ENCODE results near the gene GLYR1. TPM values are rescaled to one million over a fixed set of nuclear protein-coding genes. Genes with fewer than 3 reads are reported as not detected.

The GLYR1 gene
- total and polyA plus RNA-seq, 9 of the 15 experiments (the other 6 are each of a cell fraction or from before 2014, with no cell fraction given) = 6.7 to 99.2 (median 60.2) TPM

DNA sequence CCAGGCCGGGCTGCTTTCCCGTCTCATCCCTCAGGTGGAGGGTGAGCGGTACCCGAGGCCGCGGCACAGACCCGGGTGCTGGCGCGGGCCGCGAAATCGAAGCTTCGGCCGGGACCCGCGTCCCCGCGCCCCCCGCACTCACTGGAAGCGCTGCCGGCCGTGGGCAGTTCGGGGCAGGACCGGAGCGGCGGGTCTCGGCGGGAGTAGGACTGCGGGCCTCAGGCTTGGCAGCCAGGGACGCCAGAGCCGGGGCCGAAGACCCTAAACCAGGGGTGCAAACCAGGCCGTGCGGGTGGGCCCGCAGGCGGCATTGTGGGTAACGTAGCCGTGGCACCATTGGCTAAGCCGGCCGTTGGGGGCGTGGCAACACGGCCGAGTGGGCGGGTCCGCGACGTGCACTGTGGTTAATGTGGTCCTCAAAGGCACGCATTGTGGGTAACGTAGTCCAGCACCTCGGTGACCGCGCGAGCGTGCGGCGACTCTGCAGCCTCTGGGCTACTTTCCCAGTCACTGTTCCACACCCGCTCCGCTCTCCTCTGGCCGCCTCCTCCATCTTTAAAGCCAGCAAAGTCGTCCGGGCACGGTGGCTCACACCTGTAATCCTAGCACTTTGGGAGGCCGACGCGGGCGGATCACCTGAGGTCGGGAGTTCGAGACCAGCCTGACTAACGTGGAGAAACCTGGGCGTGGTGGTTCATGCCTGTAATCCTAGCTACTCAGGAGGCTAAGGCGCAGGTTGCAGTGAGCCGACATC lies 80.0 kb downstream of the GLYR1 start, which contains the start of gene ZNF500 (continued):
- TF ChIP-seq HEY1 (CRISPR knock-in tag; IDR thresholded peaks at IDR 0.05; ENCODE audit: borderline replicate concordance) (no peak), ZFX (CRISPR knock-in tag; IDR thresholded peaks at IDR 0.05) (peak; percentile 99), SIRT6 (IDR thresholded peaks at IDR 0.05; ENCODE audit: low read depth, low read length) (no peak), ZNF586 (CRISPR knock-in tag; conservative IDR thresholded peaks at IDR 0.05) (no peak), FOXJ3 (CRISPR knock-in tag; IDR thresholded peaks at IDR 0.05) (no peak), DPF2 (IDR thresholded peaks at IDR 0.05) (no peak), TCF7 (IDR thresholded peaks at IDR 0.05; ENCODE audit: borderline replicate concordance) (no peak), HNRNPUL1 (IDR thresholded peaks at IDR 0.05; ENCODE audit: low read length) (no peak), ZNF431 (CRISPR knock-in tag; IDR thresholded peaks at IDR 0.05) (peak; percentile 55; the same call in 1 of the 2 replicates), ATF7 (IDR thresholded peaks at IDR 0.05) (peak; percentile 81), RBM25 (IDR thresholded peaks at IDR 0.05; ENCODE audit: low read depth, low read length, severe bottlenecking) (peak; percentile 49), PHF8 (IDR thresholded peaks at IDR 0.05; ENCODE audit: borderline replicate concordance, low read length) (peak; percentile 91; the same call in 1 of the 2 replicates), MYBL2 (IDR thresholded peaks at IDR 0.05; ENCODE audit: low read depth) (no peak), MYBL2 (CRISPR knock-in tag; IDR thresholded peaks at IDR 0.05; ENCODE audit: borderline replicate concordance) (no peak), TAF9B (IDR thresholded peaks at IDR 0.05; ENCODE audit: partially characterized antibody) (no peak), KLF6 (CRISPR knock-in tag; IDR thresholded peaks at IDR 0.05; ENCODE audit: borderline replicate concordance) (no peak), NONO (IDR thresholded peaks at IDR 0.05; ENCODE audit: low read depth in 2 of 2, low read length in 1 of 2) (peak in 1 of 2 experiments; percentile 35; a peak in 1 of 4 replicates), NR3C1 (CRISPR knock-in tag; IDR thresholded peaks at IDR 0.05) (peak; percentile 60; the same call in 1 of the 2 replicates), ILK (tag; IDR thresholded peaks at IDR 0.05; ENCODE audit: borderline replicate concordance, low read depth) (no peak)
- TF ChIP-seq, protein P1, sequence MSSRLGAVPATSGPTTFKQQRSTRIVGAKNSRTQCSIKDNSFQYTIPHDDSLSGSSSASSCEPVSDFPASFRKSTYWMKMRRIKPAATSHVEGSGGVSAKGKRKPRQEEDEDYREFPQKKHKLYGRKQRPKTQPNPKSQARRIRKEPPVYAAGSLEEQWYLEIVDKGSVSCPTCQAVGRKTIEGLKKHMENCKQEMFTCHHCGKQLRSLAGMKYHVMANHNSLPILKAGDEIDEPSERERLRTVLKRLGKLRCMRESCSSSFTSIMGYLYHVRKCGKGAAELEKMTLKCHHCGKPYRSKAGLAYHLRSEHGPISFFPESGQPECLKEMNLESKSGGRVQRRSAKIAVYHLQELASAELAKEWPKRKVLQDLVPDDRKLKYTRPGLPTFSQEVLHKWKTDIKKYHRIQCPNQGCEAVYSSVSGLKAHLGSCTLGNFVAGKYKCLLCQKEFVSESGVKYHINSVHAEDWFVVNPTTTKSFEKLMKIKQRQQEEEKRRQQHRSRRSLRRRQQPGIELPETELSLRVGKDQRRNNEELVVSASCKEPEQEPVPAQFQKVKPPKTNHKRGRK (tag; IDR thresholded peaks at IDR 0.05) = no peak
- TF ChIP-seq, protein P2, sequence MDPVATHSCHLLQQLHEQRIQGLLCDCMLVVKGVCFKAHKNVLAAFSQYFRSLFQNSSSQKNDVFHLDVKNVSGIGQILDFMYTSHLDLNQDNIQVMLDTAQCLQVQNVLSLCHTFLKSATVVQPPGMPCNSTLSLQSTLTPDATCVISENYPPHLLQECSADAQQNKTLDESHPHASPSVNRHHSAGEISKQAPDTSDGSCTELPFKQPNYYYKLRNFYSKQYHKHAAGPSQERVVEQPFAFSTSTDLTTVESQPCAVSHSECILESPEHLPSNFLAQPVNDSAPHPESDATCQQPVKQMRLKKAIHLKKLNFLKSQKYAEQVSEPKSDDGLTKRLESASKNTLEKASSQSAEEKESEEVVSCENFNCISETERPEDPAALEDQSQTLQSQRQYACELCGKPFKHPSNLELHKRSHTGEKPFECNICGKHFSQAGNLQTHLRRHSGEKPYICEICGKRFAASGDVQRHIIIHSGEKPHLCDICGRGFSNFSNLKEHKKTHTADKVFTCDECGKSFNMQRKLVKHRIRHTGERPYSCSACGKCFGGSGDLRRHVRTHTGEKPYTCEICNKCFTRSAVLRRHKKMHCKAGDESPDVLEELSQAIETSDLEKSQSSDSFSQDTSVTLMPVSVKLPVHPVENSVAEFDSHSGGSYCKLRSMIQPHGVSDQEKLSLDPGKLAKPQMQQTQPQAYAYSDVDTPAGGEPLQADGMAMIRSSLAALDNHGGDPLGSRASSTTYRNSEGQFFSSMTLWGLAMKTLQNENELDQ (CRISPR knock-in tag; IDR thresholded peaks at IDR 0.05; ENCODE audit: borderline replicate concordance) = no peak
- TF ChIP-seq, protein P3, sequence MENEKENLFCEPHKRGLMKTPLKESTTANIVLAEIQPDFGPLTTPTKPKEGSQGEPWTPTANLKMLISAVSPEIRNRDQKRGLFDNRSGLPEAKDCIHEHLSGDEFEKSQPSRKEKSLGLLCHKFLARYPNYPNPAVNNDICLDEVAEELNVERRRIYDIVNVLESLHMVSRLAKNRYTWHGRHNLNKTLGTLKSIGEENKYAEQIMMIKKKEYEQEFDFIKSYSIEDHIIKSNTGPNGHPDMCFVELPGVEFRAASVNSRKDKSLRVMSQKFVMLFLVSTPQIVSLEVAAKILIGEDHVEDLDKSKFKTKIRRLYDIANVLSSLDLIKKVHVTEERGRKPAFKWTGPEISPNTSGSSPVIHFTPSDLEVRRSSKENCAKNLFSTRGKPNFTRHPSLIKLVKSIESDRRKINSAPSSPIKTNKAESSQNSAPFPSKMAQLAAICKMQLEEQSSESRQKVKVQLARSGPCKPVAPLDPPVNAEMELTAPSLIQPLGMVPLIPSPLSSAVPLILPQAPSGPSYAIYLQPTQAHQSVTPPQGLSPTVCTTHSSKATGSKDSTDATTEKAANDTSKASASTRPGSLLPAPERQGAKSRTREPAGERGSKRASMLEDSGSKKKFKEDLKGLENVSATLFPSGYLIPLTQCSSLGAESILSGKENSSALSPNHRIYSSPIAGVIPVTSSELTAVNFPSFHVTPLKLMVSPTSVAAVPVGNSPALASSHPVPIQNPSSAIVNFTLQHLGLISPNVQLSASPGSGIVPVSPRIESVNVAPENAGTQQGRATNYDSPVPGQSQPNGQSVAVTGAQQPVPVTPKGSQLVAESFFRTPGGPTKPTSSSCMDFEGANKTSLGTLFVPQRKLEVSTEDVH (IDR thresholded peaks at IDR 0.05; ENCODE audit: low read depth, partially characterized antibody) = no peak

All from K562 (cell line).